Measurements from ENCODE around the gene RPS16. TPM values are rescaled to one million over a fixed set of nuclear protein-coding genes. Genes with fewer than 3 reads are reported as not detected.

RPS16 gene
- total and polyA plus RNA-seq, 2 of the 13 experiments (the other 11 are each of a cell fraction or from before 2014, with no cell fraction given), result 488 to 2,583 TPM

GRCh38 chr19:39435499-39436349, at the start of gene RPS16 (continued):
- TF ChIP-seq RBAK (CRISPR knock-in tag; IDR thresholded peaks at IDR 0.05), result peak; percentile 45; the same call in 1 of the 2 replicates
- peak; percentile 75; the same call in 1 of the 2 replicates for TF ChIP-seq ATF7-NPFF (CRISPR knock-in tag; IDR thresholded peaks at IDR 0.05; ENCODE audit: low read depth)
- no peak for TF ChIP-seq JARID2 (CRISPR knock-in tag; IDR thresholded peaks at IDR 0.05; ENCODE audit: insufficient replicate concordance)
- TF ChIP-seq HOXA3 (CRISPR knock-in tag; IDR thresholded peaks at IDR 0.05), result peak; percentile 89
- peak; percentile 93 for TF ChIP-seq ZNF607 (CRISPR knock-in tag; IDR thresholded peaks at IDR 0.05; ENCODE audit: borderline replicate concordance)
- TF ChIP-seq ZNF207 (IDR thresholded peaks at IDR 0.05; ENCODE audit: borderline replicate concordance), result no peak
- TF ChIP-seq ZNF317 (CRISPR knock-in tag; IDR thresholded peaks at IDR 0.05), result peak; percentile 87
- TF ChIP-seq SMAD3 (CRISPR knock-in tag; IDR thresholded peaks at IDR 0.05), result peak; percentile 68; the same call in 1 of the 2 replicates
- no peak for TF ChIP-seq ZNF704 (CRISPR knock-in tag; IDR thresholded peaks at IDR 0.05; ENCODE audit: borderline replicate concordance)
- TF ChIP-seq NFE2L1 (CRISPR knock-in tag; IDR thresholded peaks at IDR 0.05; ENCODE audit: borderline replicate concordance), result no peak
- peak; percentile 64; the same call in 1 of the 2 replicates for TF ChIP-seq RXRB (CRISPR knock-in tag; IDR thresholded peaks at IDR 0.05; ENCODE audit: borderline replicate concordance)
- TF ChIP-seq SNRNP70 (IDR thresholded peaks at IDR 0.05; ENCODE audit: low read depth, low read length), result no peak
- peak; percentile 93 for TF ChIP-seq ARNT2 (CRISPR knock-in tag; IDR thresholded peaks at IDR 0.05; ENCODE audit: low read depth)
- TF ChIP-seq, protein P1, sequence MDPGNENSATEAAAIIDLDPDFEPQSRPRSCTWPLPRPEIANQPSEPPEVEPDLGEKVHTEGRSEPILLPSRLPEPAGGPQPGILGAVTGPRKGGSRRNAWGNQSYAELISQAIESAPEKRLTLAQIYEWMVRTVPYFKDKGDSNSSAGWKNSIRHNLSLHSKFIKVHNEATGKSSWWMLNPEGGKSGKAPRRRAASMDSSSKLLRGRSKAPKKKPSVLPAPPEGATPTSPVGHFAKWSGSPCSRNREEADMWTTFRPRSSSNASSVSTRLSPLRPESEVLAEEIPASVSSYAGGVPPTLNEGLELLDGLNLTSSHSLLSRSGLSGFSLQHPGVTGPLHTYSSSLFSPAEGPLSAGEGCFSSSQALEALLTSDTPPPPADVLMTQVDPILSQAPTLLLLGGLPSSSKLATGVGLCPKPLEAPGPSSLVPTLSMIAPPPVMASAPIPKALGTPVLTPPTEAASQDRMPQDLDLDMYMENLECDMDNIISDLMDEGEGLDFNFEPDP (CRISPR knock-in tag; conservative IDR thresholded peaks at IDR 0.05), result no peak
- TF ChIP-seq ZNF605 (CRISPR knock-in tag; IDR thresholded peaks at IDR 0.05), result peak; percentile 92
- peak; percentile 94 for TF ChIP-seq ARID4A (CRISPR knock-in tag; IDR thresholded peaks at IDR 0.05; ENCODE audit: borderline replicate concordance)
- TF ChIP-seq, protein P2, sequence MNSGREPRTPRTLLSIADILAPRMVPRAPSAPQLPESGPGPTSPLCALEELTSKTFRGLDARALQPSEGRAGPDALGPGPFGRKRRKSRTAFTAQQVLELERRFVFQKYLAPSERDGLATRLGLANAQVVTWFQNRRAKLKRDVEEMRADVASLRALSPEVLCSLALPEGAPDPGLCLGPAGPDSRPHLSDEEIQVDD (CRISPR knock-in tag; IDR thresholded peaks at IDR 0.05; ENCODE audit: borderline replicate concordance), result no peak; the same call in 1 of the 2 replicates
- TF ChIP-seq CBX5 (CRISPR knock-in tag; IDR thresholded peaks at IDR 0.05; ENCODE audit: borderline replicate concordance), result peak; percentile 85; the same call in 1 of the 2 replicates
- TF ChIP-seq CENPT (CRISPR knock-in tag; IDR thresholded peaks at IDR 0.05; ENCODE audit: low read depth), result no peak

Measured in HepG2 (cell line).